ENCODE data around the gene NAA80. TPM values are rescaled to one million over a fixed set of nuclear protein-coding genes. Genes with fewer than 3 reads are reported as not detected.

Gene NAA80
- total RNA-seq, 1 experiment from 2014 or later, result 5.3 TPM

- POLR2A ChIA-PET (ENCODE audit: low non-redundant PET), result no interaction called here
- intact Hi-C loops (cut with micrococcal nuclease; ENCODE audit: unreplicated experiment), result no loop called here
These were observed 48.7 kb downstream of the NAA80 start for GRCh38 chr3:50250514-50250913.

GRCh38 chr3:50249457-50249856, 49.7 kb downstream of the NAA80 start:
- CTCF ChIA-PET, result no interaction called here

More at GRCh38 chr3:50250514-50250913, 48.7 kb downstream of the NAA80 start:
- DNase-seq (ENCODE audit: low spot score), result no peak
- H3K4me1 ChIP-seq (ENCODE audit: insufficient read depth, low read length, poor library complexity, severe bottlenecking), result peaks cover 9% of the 10 kb centered on the region
- no peaks in the 10 kb centered on the region for H3K27me3 ChIP-seq (replicated peaks; ENCODE audit: insufficient read depth, low read depth, low read length, poor library complexity)
- CTCF ChIA-PET, result no interaction called here
- no peak for TF ChIP-seq CTCF (conservative IDR thresholded peaks at IDR 0.05; ENCODE audit: low read depth, low read length)
- TF ChIP-seq EZH2 (IDR thresholded peaks at IDR 0.05; ENCODE audit: borderline replicate concordance, low read depth, low read length, poor library complexity, severe bottlenecking), result no peak
- H3K9me3 ChIP-seq (ENCODE audit: low read depth, low read length, poor library complexity, severe bottlenecking), result no peaks in the 10 kb centered on the region
- H3K27ac ChIP-seq (ENCODE audit: low read depth, low read length, poor library complexity, severe bottlenecking), result no peak overlapping the region
- H3K36me3 ChIP-seq (ENCODE audit: insufficient read depth, low read length, poor library complexity, severe bottlenecking), result no peaks in the 10 kb centered on the region
- no peak overlapping the region for H3K4me3 ChIP-seq (ENCODE audit: low read depth, low read length, poor library complexity, severe bottlenecking)
- no TSS peak for BruUV-seq (replicated peaks)

GRCh38 chr3:50248387-50248786, 50.8 kb downstream of the NAA80 start:
- no TSS peak for BruUV-seq (replicated peaks)
- Histone ChIP-seq H3K36me3 (ENCODE audit: insufficient read depth, low read length, poor library complexity, severe bottlenecking) (no peaks in the 10 kb centered on the region), H3K4me3 (ENCODE audit: low read depth, low read length, poor library complexity, severe bottlenecking) (no peak overlapping the region), H3K4me1 (ENCODE audit: insufficient read depth, low read length, poor library complexity, severe bottlenecking) (peaks cover 9% of the 10 kb centered on the region), H3K27ac (ENCODE audit: low read depth, low read length, poor library complexity, severe bottlenecking) (no peak overlapping the region), H3K9me3 (ENCODE audit: low read depth, low read length, poor library complexity, severe bottlenecking) (no peaks in the 10 kb centered on the region), H3K27me3 (replicated peaks; ENCODE audit: insufficient read depth, low read depth, low read length, poor library complexity) (no peaks in the 10 kb centered on the region)
- TF ChIP-seq EZH2 (IDR thresholded peaks at IDR 0.05; ENCODE audit: borderline replicate concordance, low read depth, low read length, poor library complexity, severe bottlenecking) (no peak), CTCF (conservative IDR thresholded peaks at IDR 0.05; ENCODE audit: low read depth, low read length) (no peak)
- CTCF ChIA-PET, result no interaction called here
- POLR2A ChIA-PET (ENCODE audit: low non-redundant PET), result no interaction called here
- intact Hi-C loops (cut with micrococcal nuclease; ENCODE audit: unreplicated experiment), result no loop called here
- no peak for DNase-seq (ENCODE audit: low spot score)

More at GRCh38 chr3:50249457-50249856, 49.7 kb downstream of the NAA80 start:
- DNase-seq (ENCODE audit: low spot score), result no peak
- POLR2A ChIA-PET (ENCODE audit: low non-redundant PET), result no interaction called here
- H3K4me3 ChIP-seq (ENCODE audit: low read depth, low read length, poor library complexity, severe bottlenecking), result no peak overlapping the region
- no peaks in the 10 kb centered on the region for H3K27me3 ChIP-seq (replicated peaks; ENCODE audit: insufficient read depth, low read depth, low read length, poor library complexity)
- H3K4me1 ChIP-seq (ENCODE audit: insufficient read depth, low read length, poor library complexity, severe bottlenecking), result peaks cover 9% of the 10 kb centered on the region
- TF ChIP-seq CTCF (conservative IDR thresholded peaks at IDR 0.05; ENCODE audit: low read depth, low read length) (no peak), EZH2 (IDR thresholded peaks at IDR 0.05; ENCODE audit: borderline replicate concordance, low read depth, low read length, poor library complexity, severe bottlenecking) (no peak)
- intact Hi-C loops (cut with micrococcal nuclease; ENCODE audit: unreplicated experiment), result no loop called here
- BruUV-seq (replicated peaks), result no TSS peak
- H3K36me3 ChIP-seq (ENCODE audit: insufficient read depth, low read length, poor library complexity, severe bottlenecking), result no peaks in the 10 kb centered on the region
- no peaks in the 10 kb centered on the region for H3K9me3 ChIP-seq (ENCODE audit: low read depth, low read length, poor library complexity, severe bottlenecking)
- no peak overlapping the region for H3K27ac ChIP-seq (ENCODE audit: low read depth, low read length, poor library complexity, severe bottlenecking)

Data from A673 (cell line).